ENCODE measurements around the gene AMBN. TPM values are rescaled to one million over a fixed set of nuclear protein-coding genes. Genes with fewer than 3 reads are reported as not detected.

Gene AMBN
- total RNA-seq (2022) (0.27 TPM in 1 of 2 replicates, not detected in the other), Bru-seq, nascent RNA (percentile 5 among the genes with signal in this experiment), BruChase-seq, experiment 1, labeled RNA remaining after a 2-hour chase (not detected), BruChase-seq, experiment 2, labeled RNA remaining after a 6-hour chase (percentile 18 among the genes with signal in this experiment)
- long read RNA-seq, result 0 reads

GRCh38 chr4:70591955-70592582 is at the start of gene AMBN:
AMBN (plus strand) TSS chr4:70592256; CDS start chr4:70592359, 103 bp downstream.
- Mint-ChIP-seq H3K9me3 (ENCODE audit: unreplicated experiment) (no peaks in the 10 kb centered on the region), H3K4me3 (ENCODE audit: unreplicated experiment) (no peak within 1 kb of the TSS)
- POLR2A ChIA-PET, result no interaction called here

GRCh38 chr4:70544279-70544868 is 47.7 kb upstream of the AMBN start:
- Mint-ChIP-seq H3K4me3 (ENCODE audit: unreplicated experiment) (no peak overlapping the region), H3K36me3 (ENCODE audit: insufficient read depth, unreplicated experiment) (no peaks in the 10 kb centered on the region), H3K27ac (ENCODE audit: unreplicated experiment) (no peak overlapping the region), H3K4me1 (ENCODE audit: low read depth, unreplicated experiment) (no peaks in the 10 kb centered on the region), H3K9me3 (ENCODE audit: unreplicated experiment) (peaks cover 1% of the 10 kb centered on the region), H3K27me3 (ENCODE audit: insufficient read depth, unreplicated experiment) (peaks cover 3% of the 10 kb centered on the region)
- BruUV-seq (replicated peaks), result no TSS peak
- intact Hi-C loops (cut with micrococcal nuclease; ENCODE audit: unreplicated experiment), result no loop called here
- TF ChIP-seq, protein P1, sequence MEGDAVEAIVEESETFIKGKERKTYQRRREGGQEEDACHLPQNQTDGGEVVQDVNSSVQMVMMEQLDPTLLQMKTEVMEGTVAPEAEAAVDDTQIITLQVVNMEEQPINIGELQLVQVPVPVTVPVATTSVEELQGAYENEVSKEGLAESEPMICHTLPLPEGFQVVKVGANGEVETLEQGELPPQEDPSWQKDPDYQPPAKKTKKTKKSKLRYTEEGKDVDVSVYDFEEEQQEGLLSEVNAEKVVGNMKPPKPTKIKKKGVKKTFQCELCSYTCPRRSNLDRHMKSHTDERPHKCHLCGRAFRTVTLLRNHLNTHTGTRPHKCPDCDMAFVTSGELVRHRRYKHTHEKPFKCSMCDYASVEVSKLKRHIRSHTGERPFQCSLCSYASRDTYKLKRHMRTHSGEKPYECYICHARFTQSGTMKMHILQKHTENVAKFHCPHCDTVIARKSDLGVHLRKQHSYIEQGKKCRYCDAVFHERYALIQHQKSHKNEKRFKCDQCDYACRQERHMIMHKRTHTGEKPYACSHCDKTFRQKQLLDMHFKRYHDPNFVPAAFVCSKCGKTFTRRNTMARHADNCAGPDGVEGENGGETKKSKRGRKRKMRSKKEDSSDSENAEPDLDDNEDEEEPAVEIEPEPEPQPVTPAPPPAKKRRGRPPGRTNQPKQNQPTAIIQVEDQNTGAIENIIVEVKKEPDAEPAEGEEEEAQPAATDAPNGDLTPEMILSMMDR (IDR thresholded peaks at IDR 0.05; ENCODE audit: insufficient read depth in 1 of 2, low read depth in 1 of 2, low read length in 1 of 2, severe bottlenecking in 1 of 2, unreplicated experiment in 1 of 2), result peak; percentile 61 to 67
- Histone ChIP-seq H3K36me3 (ENCODE audit: control insufficient read depth, insufficient read depth, low read length) (no peaks in the 10 kb centered on the region), H3K9me3 (no peaks in the 10 kb centered on the region), H3K4me1 (no peaks in the 10 kb centered on the region), H3K27me3 (replicated peaks; ENCODE audit: control insufficient read depth, insufficient read depth, low read length) (no peaks in the 10 kb centered on the region), H3K4me3 (ENCODE audit: low read depth, low read length) (no peak overlapping the region)
- DNase-seq, result peak in 1 of 2 experiments; percentile 22
- ChIA-PET POLR2A (no interaction called here), CTCF (no interaction called here)

More at GRCh38 chr4:70591955-70592582, at the start of gene AMBN:
- CTCF ChIA-PET, result no interaction called here
- H3K4me1 Mint-ChIP-seq (ENCODE audit: low read depth, unreplicated experiment), result no peaks in the 10 kb centered on the region
- Histone ChIP-seq H3K4me1 (no peaks in the 10 kb centered on the region), H3K27me3 (replicated peaks; ENCODE audit: control insufficient read depth, insufficient read depth, low read length) (no peaks in the 10 kb centered on the region), H3K4me3 (ENCODE audit: low read depth, low read length) (no peak within 1 kb of the TSS), H3K36me3 (ENCODE audit: control insufficient read depth, insufficient read depth, low read length) (no peaks in the 10 kb centered on the region), H3K9me3 (no peaks in the 10 kb centered on the region)
- BruUV-seq (replicated peaks), result no TSS peak
- no peaks in the 10 kb centered on the region for H3K36me3 Mint-ChIP-seq (ENCODE audit: insufficient read depth, unreplicated experiment)
- DNase-seq, result no peak
- H3K27me3 Mint-ChIP-seq (ENCODE audit: insufficient read depth, unreplicated experiment), result no peaks in the 10 kb centered on the region
- TF ChIP-seq, protein P1 (IDR thresholded peaks at IDR 0.05; ENCODE audit: insufficient read depth in 1 of 2, low read depth in 1 of 2, low read length in 1 of 2, severe bottlenecking in 1 of 2, unreplicated experiment in 1 of 2), result no peak
- H3K27ac Mint-ChIP-seq (ENCODE audit: unreplicated experiment), result no peak within 1 kb of the TSS
- intact Hi-C loops (cut with micrococcal nuclease; ENCODE audit: unreplicated experiment), result no loop called here

DNA sequence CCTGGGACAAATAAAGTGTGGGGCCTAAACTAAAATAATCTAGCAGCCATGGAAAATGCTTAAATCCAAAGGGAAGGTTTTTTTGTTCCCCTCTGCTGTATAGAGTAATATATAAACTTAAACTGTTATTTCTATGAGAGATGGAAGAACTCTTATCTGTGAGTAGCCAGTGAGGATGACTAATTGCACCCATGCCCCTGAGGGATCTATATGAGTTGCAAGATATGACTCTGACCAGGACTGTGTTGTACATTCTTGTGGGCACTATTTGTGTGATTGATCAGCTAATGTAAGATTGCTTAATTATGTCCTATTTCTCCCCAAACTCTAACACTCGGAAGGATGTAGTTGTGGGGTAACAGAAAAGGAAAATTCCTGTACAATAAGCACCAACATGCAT is 35.2 kb upstream of the AMBN start:
- CTCF ChIA-PET, result no interaction called here
- H3K4me1 ChIP-seq, result peaks cover 11% of the 10 kb centered on the region
- Mint-ChIP-seq H3K4me1 (ENCODE audit: low read depth, unreplicated experiment) (peaks cover 18% of the 10 kb centered on the region), H3K4me3 (ENCODE audit: unreplicated experiment) (no peak overlapping the region), H3K27ac (ENCODE audit: unreplicated experiment) (no peak overlapping the region), H3K36me3 (ENCODE audit: insufficient read depth, unreplicated experiment) (no peaks in the 10 kb centered on the region), H3K9me3 (ENCODE audit: unreplicated experiment) (peaks cover 6% of the 10 kb centered on the region), H3K27me3 (ENCODE audit: insufficient read depth, unreplicated experiment) (no peaks in the 10 kb centered on the region)
- intact Hi-C loops (cut with micrococcal nuclease; ENCODE audit: unreplicated experiment), result loop anchor here (5.0 kb wide), 1 partner anchor 735 kb away; no protein-coding TSS in a partner anchor
- no peak overlapping the region for H3K4me3 ChIP-seq (ENCODE audit: low read depth, low read length)
- H3K27me3 ChIP-seq (replicated peaks; ENCODE audit: control insufficient read depth, insufficient read depth, low read length), result no peaks in the 10 kb centered on the region
- POLR2A ChIA-PET, result no interaction called here
- no TSS peak for BruUV-seq (replicated peaks)
- H3K36me3 ChIP-seq (ENCODE audit: control insufficient read depth, insufficient read depth, low read length), result no peaks in the 10 kb centered on the region
- H3K9me3 ChIP-seq, result no peaks in the 10 kb centered on the region
- no peak for DNase-seq
- TF ChIP-seq, protein P1 (IDR thresholded peaks at IDR 0.05; ENCODE audit: insufficient read depth in 1 of 2, low read depth in 1 of 2, low read length in 1 of 2, severe bottlenecking in 1 of 2, unreplicated experiment in 1 of 2), result no peak

Data from Caco-2 (cell line).